KMS-11 (cell line): ENCODE data around the gene MCM3AP.
A peak's percentile ranks its signal among the peaks of the same experiment; 100 is the strongest.

Source experiments
- H2AFZ ChIP-seq: fragments of 200-600 bp; sonication (generic); 2 replicates; pipeline ENCODE4 v1.6.1; 2016; ENCODE audit warnings: antibody characterized with exemption, mixed run types, low read depth
- H3K27ac ChIP-seq: fragments of 200-600 bp; sonication (generic); 2 replicates; pipeline ENCODE4 v1.6.1; 2016; ENCODE audit warnings: mild to moderate bottlenecking, mixed run types
- H3K27me3 ChIP-seq: fragments of 200-600 bp; sonication (generic); 2 replicates; pipeline ENCODE4 v1.6.1; 2017; ENCODE audit warnings: mild to moderate bottlenecking, low read depth, mixed run types, moderate library complexity; ENCODE audit not compliant: insufficient read depth
- H3K36me3 ChIP-seq: fragments of 200-600 bp; sonication (generic); 2 replicates; pipeline ENCODE4 v1.6.1; 2017; ENCODE audit warnings: mild to moderate bottlenecking, mixed run types; ENCODE audit not compliant: insufficient read depth
- H3K4me1 ChIP-seq: fragments of 200-600 bp; sonication (generic); 2 replicates; pipeline ENCODE4 v1.6.1; 2016; ENCODE audit warnings: mild to moderate bottlenecking, low read depth, mixed run types; ENCODE audit not compliant: poor library complexity, severe bottlenecking
- H3K4me2 ChIP-seq: fragments of 200-600 bp; sonication (generic); 2 replicates; pipeline ENCODE4 v1.7.0; 2016; ENCODE audit warnings: mild to moderate bottlenecking, mixed run types
- H3K4me3 ChIP-seq: fragments of 200-600 bp; sonication (generic); IDR thresholded peaks from 2 replicates; pipeline ENCODE4 v1.6.1; 2017; ENCODE audit warnings: low read depth, low read length, mixed read lengths; ENCODE audit not compliant: insufficient read depth
- H3K79me2 ChIP-seq: fragments of 200-600 bp; sonication (generic); 2 replicates; pipeline ENCODE4 v1.6.1; 2016; ENCODE audit warnings: low read depth, mixed run types; ENCODE audit not compliant: insufficient read depth
- H3K9ac ChIP-seq: fragments of 200-600 bp; sonication (generic); 2 replicates; pipeline ENCODE4 v1.6.1; 2016; ENCODE audit warnings: mild to moderate bottlenecking, mixed run types
- H4K20me1 ChIP-seq: fragments of 200-600 bp; sonication (generic); 2 replicates; pipeline ENCODE4 v1.6.1; 2016; ENCODE audit warnings: mild to moderate bottlenecking, mixed run types; ENCODE audit not compliant: insufficient read depth
- TF ChIP-seq, protein P1 (sequence below): fragments of 200-600 bp; sonication (generic); conservative IDR thresholded peaks from 2 replicates; pipeline ENCODE4 v1.6.1; 2017; ENCODE audit warnings: low read depth, mild to moderate bottlenecking, antibody characterized with exemption, low read length, moderate library complexity, mixed read lengths

MCM3AP gene

DNA sequence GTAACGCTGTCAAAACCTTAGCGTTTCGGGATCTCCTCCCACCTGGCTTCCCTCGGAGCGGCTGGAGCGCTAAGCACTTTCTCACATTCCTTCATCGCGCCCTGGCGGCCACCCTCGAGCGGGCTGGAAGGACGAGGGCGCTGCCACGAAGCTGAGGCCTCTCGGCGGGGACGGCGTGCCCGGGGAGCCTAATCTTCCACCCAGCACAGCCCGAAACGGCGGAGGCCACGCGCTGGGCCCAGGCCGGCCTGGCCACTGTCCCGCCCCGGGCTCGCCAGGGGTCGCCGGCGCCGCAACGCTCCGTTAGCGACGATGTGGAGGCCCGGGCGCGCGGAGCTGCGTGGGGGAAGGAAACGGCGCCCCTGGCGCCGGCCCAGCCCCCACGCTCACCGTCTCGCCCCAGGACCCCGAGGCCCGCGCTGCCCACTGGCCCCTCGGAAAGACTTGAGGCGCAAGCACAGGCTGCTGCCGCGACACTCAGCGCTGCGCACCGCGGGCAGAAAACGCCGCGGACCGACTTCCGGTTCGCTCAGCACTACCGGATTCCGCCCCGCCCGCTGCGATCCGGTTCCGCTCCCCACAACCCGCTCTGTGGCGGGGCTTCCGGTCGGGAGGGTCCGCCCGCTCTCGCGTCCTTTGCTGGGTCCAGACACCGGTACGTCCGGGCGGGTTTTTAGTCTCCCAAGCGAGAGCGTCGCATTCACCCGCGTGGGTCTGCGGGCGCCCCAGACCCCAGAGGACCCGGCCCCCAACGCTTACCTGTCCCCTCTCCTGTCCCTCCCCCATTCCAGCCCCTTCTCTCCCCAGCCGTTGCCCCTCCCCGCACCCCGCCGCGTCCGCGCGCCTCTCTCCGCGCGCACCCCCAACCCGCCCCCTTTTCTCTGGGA is 593 bp upstream of the MCM3AP start, which contains the start of gene YBEY:
TSS of gene YBEY (plus strand) at position 582 of the 887 bp plus-strand sequence. CDS start 572 bp downstream, outside the sequence.
- H3K27ac ChIP-seq: peak within 1 kb of the TSS; percentile 77
- peak within 1 kb of the TSS; percentile 80 for H2AFZ ChIP-seq
- peak within 1 kb of the TSS; percentile 87 for H3K4me2 ChIP-seq
- H4K20me1 ChIP-seq: no peaks in the 10 kb centered on the region
- H3K36me3 ChIP-seq: peaks cover 8% of the 10 kb centered on the region; the same call in 1 of the 2 replicates
- H3K79me2 ChIP-seq: peaks cover 56% of the 10 kb centered on the region
- TF ChIP-seq, protein P1, sequence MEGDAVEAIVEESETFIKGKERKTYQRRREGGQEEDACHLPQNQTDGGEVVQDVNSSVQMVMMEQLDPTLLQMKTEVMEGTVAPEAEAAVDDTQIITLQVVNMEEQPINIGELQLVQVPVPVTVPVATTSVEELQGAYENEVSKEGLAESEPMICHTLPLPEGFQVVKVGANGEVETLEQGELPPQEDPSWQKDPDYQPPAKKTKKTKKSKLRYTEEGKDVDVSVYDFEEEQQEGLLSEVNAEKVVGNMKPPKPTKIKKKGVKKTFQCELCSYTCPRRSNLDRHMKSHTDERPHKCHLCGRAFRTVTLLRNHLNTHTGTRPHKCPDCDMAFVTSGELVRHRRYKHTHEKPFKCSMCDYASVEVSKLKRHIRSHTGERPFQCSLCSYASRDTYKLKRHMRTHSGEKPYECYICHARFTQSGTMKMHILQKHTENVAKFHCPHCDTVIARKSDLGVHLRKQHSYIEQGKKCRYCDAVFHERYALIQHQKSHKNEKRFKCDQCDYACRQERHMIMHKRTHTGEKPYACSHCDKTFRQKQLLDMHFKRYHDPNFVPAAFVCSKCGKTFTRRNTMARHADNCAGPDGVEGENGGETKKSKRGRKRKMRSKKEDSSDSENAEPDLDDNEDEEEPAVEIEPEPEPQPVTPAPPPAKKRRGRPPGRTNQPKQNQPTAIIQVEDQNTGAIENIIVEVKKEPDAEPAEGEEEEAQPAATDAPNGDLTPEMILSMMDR: no peak; the same call in 1 of the 2 replicates
- H3K27me3 ChIP-seq: no peaks in the 10 kb centered on the region
- peak within 1 kb of the TSS; percentile 75 for H3K9ac ChIP-seq
- H3K4me1 ChIP-seq: peaks cover 61% of the 10 kb centered on the region
- no peak within 1 kb of the TSS for H3K4me3 ChIP-seq

DNA sequence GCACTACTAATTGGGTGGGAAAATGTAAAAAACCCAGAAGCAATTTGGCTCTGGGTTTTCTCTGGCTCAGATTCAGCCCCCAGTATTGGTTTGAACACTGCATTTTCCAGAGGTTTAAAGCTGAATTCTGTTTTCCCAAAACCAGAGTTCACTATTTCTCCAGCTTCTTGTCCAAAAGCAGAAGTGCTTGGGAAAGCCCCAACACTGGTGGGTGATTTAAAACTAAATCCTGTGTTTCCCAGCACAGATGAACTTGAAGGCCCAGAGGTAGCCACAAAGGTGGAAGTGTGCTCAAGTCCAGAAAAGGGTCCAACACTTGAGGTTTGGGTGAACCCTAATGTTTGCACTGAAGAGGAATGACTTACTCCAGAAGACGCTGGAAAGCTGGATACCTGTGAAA is 678 bp downstream of the MCM3AP start:
- Histone ChIP-seq H3K27me3 (no peaks in the 10 kb centered on the region), H2AFZ (no peak overlapping the region), H3K4me1 (peaks cover 56% of the 10 kb centered on the region), H3K36me3 (peaks cover 13% of the 10 kb centered on the region; the same call in 1 of the 2 replicates), H3K27ac (no peak overlapping the region), H3K9ac (no peak overlapping the region; the same call in 1 of the 2 replicates), H3K4me3 (no peak overlapping the region), H4K20me1 (no peaks in the 10 kb centered on the region), H3K79me2 (peaks cover 62% of the 10 kb centered on the region), H3K4me2 (peak overlapping the region; percentile 87)
- TF ChIP-seq, protein P1: no peak

DNA sequence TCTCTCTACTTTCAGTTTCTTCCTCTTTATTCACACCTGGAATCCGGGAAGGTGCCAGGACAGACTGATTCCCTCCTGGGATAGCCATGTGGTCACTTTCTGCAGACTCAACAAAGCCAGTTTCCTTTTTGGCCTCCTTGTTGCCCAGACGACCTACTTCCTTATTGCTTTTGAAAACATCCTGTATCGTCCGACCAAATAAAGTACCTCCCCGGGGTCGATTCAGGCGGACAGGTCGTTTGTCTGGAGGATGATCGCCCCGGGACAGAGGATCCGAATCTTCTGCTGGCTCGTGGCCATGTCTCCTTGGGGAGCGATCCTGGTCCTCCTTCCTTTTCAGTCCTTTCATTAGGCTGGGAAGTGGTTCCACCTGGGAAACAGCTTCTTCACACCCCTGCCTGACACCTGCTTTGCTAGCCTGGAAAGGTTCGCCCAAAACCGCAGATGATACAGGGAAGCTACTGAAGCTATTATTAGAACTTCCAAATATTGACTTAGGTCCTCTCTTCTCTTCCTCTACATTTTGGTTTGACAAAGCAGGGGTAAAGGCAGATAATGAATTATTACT is 1.2 kb downstream of the MCM3AP start:
- Histone ChIP-seq H3K36me3 (peaks cover 17% of the 10 kb centered on the region; the same call in 1 of the 2 replicates), H3K4me2 (peak overlapping the region; percentile 87), H3K79me2 (peaks cover 67% of the 10 kb centered on the region), H2AFZ (no peak overlapping the region), H3K27me3 (no peaks in the 10 kb centered on the region), H3K4me1 (peaks cover 52% of the 10 kb centered on the region), H3K9ac (no peak overlapping the region), H3K27ac (no peak overlapping the region), H3K4me3 (no peak overlapping the region), H4K20me1 (no peaks in the 10 kb centered on the region)
- TF ChIP-seq, protein P1: no peak

DNA sequence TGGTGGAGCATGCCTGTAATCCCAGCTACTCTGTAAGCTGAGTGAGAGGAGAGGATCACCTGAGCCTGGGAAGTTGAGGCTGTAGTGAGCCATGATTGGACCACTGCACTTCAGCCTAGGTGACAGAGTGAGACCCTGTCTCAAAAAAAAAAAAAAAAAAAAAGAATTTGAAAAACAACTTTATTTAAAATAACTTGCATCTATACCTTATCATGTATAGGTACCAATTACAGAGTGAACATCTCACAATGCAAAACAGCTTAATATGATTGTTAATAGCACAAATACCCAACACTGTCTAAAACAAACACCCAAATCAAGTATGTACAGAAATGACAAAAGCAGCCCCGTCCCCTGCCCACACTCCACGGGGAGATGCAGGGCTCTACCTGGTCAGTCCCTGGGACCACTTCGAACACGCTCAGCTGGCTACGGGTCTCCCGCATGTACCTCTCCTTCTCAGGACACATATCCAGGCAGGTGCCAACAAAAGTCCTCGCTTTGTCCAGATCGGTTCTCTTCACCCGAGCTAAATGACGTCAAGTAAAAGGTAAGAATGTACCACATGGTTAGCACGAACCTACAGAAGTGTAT is 10.5 kb downstream of the MCM3AP start:
- no peak overlapping the region for H3K27ac ChIP-seq
- peaks cover 27% of the 10 kb centered on the region for H3K36me3 ChIP-seq
- H3K27me3 ChIP-seq: no peaks in the 10 kb centered on the region
- no peak overlapping the region for H3K9ac ChIP-seq
- H3K4me2 ChIP-seq: no peak overlapping the region
- TF ChIP-seq, protein P1: no peak
- peaks cover 10% of the 10 kb centered on the region; the same call in 1 of the 2 replicates for H3K79me2 ChIP-seq
- no peaks in the 10 kb centered on the region for H4K20me1 ChIP-seq
- no peaks in the 10 kb centered on the region for H3K4me1 ChIP-seq
- no peak overlapping the region for H2AFZ ChIP-seq
- no peak overlapping the region for H3K4me3 ChIP-seq
